ENCODE results near the gene IFNAR2. TPM values are rescaled to one million over a fixed set of nuclear protein-coding genes. Genes with fewer than 3 reads are reported as not detected.
A peak's percentile ranks its signal among the peaks of the same experiment; 100 is the strongest.

Gene IFNAR2
- total RNA-seq, 2 donors from 2014 or later, result 30.5 to 30.7 TPM

DNA sequence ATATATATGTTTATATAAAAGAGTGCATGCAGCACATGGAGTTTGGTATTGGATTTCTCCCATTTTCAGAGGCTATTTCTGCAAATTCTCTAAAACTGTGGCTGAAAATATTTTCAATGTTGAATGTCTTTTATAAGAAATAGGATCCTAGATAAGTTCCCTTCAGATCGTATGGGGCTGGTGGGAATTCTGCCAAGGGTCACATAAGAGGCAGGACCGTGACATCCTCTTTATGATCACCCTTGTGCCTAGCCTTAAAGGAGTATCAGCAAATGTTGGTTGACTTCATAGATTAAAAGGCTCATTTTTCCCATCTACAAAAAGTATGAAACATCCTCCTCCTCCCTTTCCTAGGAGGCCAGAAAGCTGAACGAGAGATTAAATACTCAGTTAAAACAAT lies 1.3 kb upstream of the IFNAR2 start:
- H3K9me3 Mint-ChIP-seq, result no peaks in the 10 kb centered on the region
- peaks cover 4 to 11% of the 10 kb centered on the region in 2 donors for H3K36me3 Mint-ChIP-seq (ENCODE audit: insufficient read depth in 2 of 2)
- DNase-seq (no peak), ATAC-seq (replicated peaks in 1 of 2) (no peak)
- no peak overlapping the region for H3K27ac Mint-ChIP-seq
- peaks cover 54% of the 10 kb centered on the region for H3K4me1 Mint-ChIP-seq (ENCODE audit: low read depth)
- H3K27me3 Mint-ChIP-seq (ENCODE audit: low read depth), result no peaks in the 10 kb centered on the region
- H3K4me3 Mint-ChIP-seq, result no peak overlapping the region

DNA sequence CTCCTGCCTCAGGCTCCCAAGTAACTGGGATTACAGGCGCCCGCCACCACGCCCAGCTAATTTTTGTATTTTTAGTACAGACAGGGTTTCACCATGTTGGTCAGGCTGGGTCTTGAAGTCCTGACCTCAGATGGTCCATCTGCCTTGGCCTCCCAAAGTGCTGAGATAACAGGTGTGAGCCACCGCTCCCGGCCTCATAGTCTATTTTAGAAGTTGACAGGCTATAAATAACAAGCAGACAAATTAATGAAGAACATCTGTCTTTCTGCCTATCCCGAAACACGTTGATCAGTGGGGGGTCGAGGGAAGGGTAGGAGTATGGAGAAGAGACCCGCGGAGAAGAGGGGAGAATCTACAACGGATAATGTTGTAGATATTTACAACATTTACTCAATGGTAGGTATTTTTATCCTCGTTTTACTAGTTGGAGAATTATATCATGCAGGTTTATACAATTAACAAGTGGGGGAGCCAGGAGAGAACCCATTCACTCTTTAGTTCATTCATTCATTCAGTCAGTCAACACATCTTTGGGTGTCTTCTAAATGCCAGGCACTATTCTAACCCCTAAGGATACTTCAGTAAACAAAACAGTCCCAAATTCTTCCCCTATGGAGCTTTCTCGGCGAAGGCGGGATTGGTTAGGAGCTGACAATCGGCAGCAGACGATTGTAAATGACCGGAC lies 497 bp upstream of the IFNAR2 start:
- H3K36me3 Mint-ChIP-seq (ENCODE audit: insufficient read depth in 2 of 2), result peaks cover 4 to 11% of the 10 kb centered on the region in 2 donors

DNA sequence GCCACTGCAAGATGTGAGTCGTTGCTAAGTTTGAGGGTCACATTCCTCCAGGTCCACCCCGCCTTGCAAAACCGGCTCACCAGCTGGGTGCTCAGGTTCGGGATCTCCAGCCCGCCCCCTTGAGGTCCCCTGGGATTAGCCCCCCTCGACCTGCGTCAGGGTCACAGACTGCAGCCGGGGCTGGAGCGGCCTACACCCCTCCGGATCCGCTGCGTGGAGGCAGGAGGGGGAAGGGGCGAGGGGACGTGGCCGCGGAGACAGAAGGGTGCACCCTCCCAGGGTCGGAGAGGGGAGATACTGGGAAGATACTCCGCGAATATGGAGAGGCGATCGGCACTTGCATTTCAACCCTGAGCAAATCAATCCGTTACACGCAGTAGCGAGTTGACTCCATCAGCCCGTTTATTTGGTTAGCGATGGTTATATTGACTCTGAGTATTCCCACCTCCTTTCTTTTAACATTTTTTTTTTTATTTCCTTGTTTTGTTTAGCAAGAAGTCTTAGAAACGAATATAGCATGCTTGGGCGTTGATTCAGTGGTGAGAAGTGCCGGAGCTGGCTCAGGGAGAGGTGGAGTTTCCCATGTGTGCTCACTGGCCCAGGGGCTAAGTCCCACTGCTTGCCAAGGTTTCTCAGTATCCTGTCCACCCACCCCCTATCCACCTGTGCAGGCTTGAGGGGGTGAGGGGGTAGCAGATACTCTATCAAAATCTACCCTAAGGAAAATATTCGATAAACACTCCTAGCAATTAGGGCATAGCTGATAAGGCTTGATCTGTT lies 997 bp downstream of the IFNAR2 start:
- Mint-ChIP-seq H3K36me3 (ENCODE audit: insufficient read depth in 2 of 2) (peaks cover 4 to 11% of the 10 kb centered on the region in 2 donors), H3K27me3 (ENCODE audit: low read depth) (no peaks in the 10 kb centered on the region), H3K27ac (peak overlapping the region; percentile 88)

More for the DNA sequence above, 497 bp upstream of the IFNAR2 start:
- H3K27ac Mint-ChIP-seq, result peak overlapping the region; percentile 56
- no peak for ATAC-seq (replicated peaks in 1 of 2)
- peak overlapping the region; percentile 78 to 88 for H3K4me3 Mint-ChIP-seq
- H3K4me1 Mint-ChIP-seq (ENCODE audit: low read depth), result peaks cover 60% of the 10 kb centered on the region
- H3K27me3 Mint-ChIP-seq (ENCODE audit: low read depth), result no peaks in the 10 kb centered on the region
- DNase-seq, result no peak
- H3K9me3 Mint-ChIP-seq, result no peaks in the 10 kb centered on the region

DNA sequence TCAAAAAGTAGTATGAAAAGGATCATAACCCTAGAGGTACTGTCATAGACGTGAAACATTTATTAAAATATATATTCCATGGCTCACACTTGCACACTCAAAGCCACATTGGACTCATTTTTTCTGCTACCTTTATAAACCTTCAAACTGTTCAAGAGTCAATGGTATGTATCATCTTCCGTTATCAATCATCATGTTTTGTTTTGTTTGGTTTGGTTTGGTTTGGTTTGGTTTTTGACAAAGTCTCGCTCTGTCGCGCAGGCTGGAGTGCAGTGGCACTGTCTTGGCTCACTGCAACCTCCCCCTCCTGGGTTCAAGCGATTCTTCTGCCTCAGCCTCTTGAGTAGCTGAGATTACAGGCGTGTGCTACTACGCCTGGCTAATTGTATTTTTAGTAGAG lies 1.8 kb downstream of the IFNAR2 start:
- DNase-seq (peak; percentile 68 to 76), ATAC-seq (replicated peaks in 1 of 2) (peak; percentile 77 to 86)
- no peaks in the 10 kb centered on the region for H3K27me3 Mint-ChIP-seq (ENCODE audit: low read depth)
- peaks cover 70% of the 10 kb centered on the region for H3K4me1 Mint-ChIP-seq (ENCODE audit: low read depth)
- H3K27ac Mint-ChIP-seq, result peak overlapping the region; percentile 88
- peak overlapping the region; percentile 83 to 97 for H3K4me3 Mint-ChIP-seq
- peaks cover 4 to 11% of the 10 kb centered on the region in 2 donors for H3K36me3 Mint-ChIP-seq (ENCODE audit: insufficient read depth in 2 of 2)
- no peaks in the 10 kb centered on the region for H3K9me3 Mint-ChIP-seq

More for the DNA sequence above, 997 bp downstream of the IFNAR2 start:
- ATAC-seq (replicated peaks in 1 of 2) (peak in 1 of 2 donors; percentile 22), DNase-seq (no peak)
- Mint-ChIP-seq H3K4me3 (peak overlapping the region; percentile 83 to 97), H3K9me3 (no peaks in the 10 kb centered on the region), H3K4me1 (ENCODE audit: low read depth) (peaks cover 66% of the 10 kb centered on the region)

- ATAC-seq (replicated peaks in 1 of 2) (no peak), DNase-seq (no peak)
- peak overlapping the region; percentile 83 to 97 for H3K4me3 Mint-ChIP-seq
- peaks cover 72% of the 10 kb centered on the region for H3K4me1 Mint-ChIP-seq (ENCODE audit: low read depth)
- peaks cover 4 to 11% of the 10 kb centered on the region in 2 donors for H3K36me3 Mint-ChIP-seq (ENCODE audit: insufficient read depth in 2 of 2)
- no peaks in the 10 kb centered on the region for H3K27me3 Mint-ChIP-seq (ENCODE audit: low read depth)
- no peaks in the 10 kb centered on the region for H3K9me3 Mint-ChIP-seq
- H3K27ac Mint-ChIP-seq, result peak overlapping the region; percentile 88
These were observed 2.7 kb downstream of the IFNAR2 start for GRCh38 chr21:33232291-33233034.

DNA sequence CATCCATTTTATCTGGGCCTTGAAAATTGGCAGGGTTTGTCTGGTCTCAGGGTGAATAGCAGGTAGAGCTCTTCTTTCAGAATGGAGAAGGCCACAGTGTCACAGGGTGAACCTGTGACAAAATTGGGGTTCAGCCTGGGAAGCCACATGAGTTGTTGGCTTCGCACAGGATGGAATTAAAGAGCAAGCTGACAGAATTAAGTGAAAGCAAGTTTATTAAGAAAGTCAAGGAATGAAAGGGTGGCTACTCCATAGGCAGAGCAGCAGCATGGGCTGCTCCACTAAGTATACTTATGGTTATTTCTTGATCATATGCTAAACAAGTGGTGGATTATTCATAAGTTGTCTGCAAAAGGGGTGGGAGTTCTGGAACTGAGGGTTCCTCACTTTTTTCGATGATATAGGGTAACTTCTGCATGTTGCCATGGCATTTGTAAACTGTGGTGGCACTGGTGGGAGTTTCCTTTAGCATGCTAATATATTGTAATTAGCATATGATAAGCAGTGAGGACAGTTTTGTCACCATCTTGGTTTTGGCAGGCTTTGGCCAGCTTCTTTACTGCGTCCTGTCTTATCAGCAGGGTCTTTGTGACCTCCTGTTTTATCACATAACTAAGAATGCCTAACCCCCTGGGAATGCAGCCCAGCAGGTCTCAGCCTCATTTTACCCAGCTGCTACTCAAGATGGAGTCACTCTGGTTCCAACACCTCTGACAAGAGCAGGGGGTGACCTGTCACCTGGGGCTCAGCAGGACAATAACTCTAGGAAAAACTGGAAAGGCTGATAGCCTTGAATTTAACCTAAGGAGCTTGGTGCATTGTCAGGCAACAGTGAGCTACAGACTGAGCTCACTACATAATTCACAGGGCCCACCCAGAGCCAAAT lies 5.1 kb downstream of the IFNAR2 start:
- peaks cover 4 to 11% of the 10 kb centered on the region in 2 donors for H3K36me3 Mint-ChIP-seq (ENCODE audit: insufficient read depth in 2 of 2)
- H3K27ac Mint-ChIP-seq, result peak overlapping the region; percentile 71
- ATAC-seq (replicated peaks in 1 of 2), result no peak
- H3K9me3 Mint-ChIP-seq, result no peaks in the 10 kb centered on the region
- no peaks in the 10 kb centered on the region for H3K27me3 Mint-ChIP-seq (ENCODE audit: low read depth)
- H3K4me3 Mint-ChIP-seq, result peak overlapping the region; percentile 5 to 62
- no peak for DNase-seq
- peaks cover 76% of the 10 kb centered on the region for H3K4me1 Mint-ChIP-seq (ENCODE audit: low read depth)

DNA sequence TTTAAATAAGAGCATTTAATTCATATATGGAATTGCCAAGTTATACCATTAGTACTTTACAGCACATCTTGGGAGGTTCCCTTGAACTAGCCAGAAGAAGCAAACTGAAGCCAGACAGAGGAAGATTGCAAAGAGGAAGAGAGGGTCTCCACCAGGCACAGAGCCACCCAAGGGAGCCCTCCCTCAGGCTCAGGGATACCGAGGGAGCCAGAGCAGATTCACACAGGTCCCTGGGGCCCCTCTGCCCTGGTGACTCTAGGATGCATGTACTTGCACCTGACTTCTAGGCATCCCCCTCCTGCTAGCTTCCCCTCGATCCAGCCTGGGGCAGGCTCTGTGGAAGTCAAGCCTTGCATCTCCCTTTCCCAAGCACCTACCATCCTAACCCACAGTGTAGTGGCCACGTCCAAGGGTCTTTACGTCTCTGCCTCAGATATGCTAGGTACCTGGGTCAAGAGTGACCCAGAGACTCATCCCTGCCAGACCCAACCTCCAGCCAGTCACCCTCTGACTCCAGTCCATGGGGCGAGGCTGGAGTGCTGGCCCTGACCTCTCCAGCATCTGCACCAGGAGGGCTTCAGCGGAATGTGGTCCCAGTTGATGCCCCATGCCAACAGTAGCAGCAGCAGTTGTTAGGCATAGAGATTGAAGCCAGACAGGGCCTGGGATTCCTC lies 6.4 kb downstream of the IFNAR2 start:
- Mint-ChIP-seq H3K4me3 (peak overlapping the region in 1 of 2 donors; percentile 13), H3K4me1 (ENCODE audit: low read depth) (peaks cover 84% of the 10 kb centered on the region), H3K36me3 (ENCODE audit: insufficient read depth in 2 of 2) (peaks cover 4 to 11% of the 10 kb centered on the region in 2 donors), H3K9me3 (no peaks in the 10 kb centered on the region), H3K27ac (peak overlapping the region; percentile 20), H3K27me3 (ENCODE audit: low read depth) (no peaks in the 10 kb centered on the region)
- no peak for DNase-seq
- no peak for ATAC-seq (replicated peaks in 1 of 2)

GRCh38 chr21:33236766-33237165 lies 7.0 kb downstream of the IFNAR2 start:
- peak overlapping the region; percentile 20 for H3K27ac Mint-ChIP-seq
- no peak for ATAC-seq (replicated peaks in 1 of 2)
- H3K27me3 Mint-ChIP-seq (ENCODE audit: low read depth), result no peaks in the 10 kb centered on the region
- H3K9me3 Mint-ChIP-seq, result no peaks in the 10 kb centered on the region
- peaks cover 84% of the 10 kb centered on the region for H3K4me1 Mint-ChIP-seq (ENCODE audit: low read depth)
- H3K4me3 Mint-ChIP-seq, result peak overlapping the region; percentile 19 to 28
- DNase-seq, result no peak
- peaks cover 4 to 11% of the 10 kb centered on the region in 2 donors for H3K36me3 Mint-ChIP-seq (ENCODE audit: insufficient read depth in 2 of 2)

DNA sequence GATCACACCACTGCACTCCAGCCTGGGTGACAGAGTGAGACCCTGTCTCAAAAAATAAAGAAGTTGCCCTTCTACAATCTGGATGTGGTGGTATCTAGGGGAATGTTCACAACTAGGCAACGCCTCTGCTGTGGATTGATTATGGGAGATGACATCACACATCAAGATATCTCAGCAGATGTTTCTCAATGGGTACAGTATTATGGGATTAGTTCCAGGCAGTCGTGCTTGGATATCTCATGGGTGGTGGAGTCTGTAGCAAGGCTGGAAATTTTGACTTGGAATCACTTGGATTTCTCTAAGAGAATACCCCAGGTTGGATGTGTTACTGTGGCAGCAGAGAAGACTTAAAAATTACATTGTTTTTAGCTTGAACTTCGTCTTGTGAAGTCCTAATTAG lies 7.7 kb downstream of the IFNAR2 start:
- Mint-ChIP-seq H3K27me3 (ENCODE audit: low read depth) (no peaks in the 10 kb centered on the region), H3K4me3 (peak overlapping the region; percentile 62 to 81), H3K9me3 (no peaks in the 10 kb centered on the region), H3K4me1 (ENCODE audit: low read depth) (peaks cover 83% of the 10 kb centered on the region), H3K36me3 (ENCODE audit: insufficient read depth in 2 of 2) (peaks cover 4 to 14% of the 10 kb centered on the region in 2 donors), H3K27ac (no peak overlapping the region)
- peak in 1 of 2 donors; percentile 11 for ATAC-seq (replicated peaks in 1 of 2)
- DNase-seq, result no peak

- H3K36me3 Mint-ChIP-seq (ENCODE audit: insufficient read depth in 2 of 2), result peaks cover 0 to 8% of the 10 kb centered on the region in 2 donors
- H3K4me3 Mint-ChIP-seq, result peak overlapping the region; percentile 62 to 81
- H3K9me3 Mint-ChIP-seq, result no peaks in the 10 kb centered on the region
- DNase-seq (peak in 1 of 2 donors; percentile 57), ATAC-seq (replicated peaks in 1 of 2) (peak; percentile 72 to 78)
- peaks cover 80% of the 10 kb centered on the region for H3K4me1 Mint-ChIP-seq (ENCODE audit: low read depth)
- H3K27me3 Mint-ChIP-seq (ENCODE audit: low read depth), result no peaks in the 10 kb centered on the region
- peak overlapping the region; percentile 78 for H3K27ac Mint-ChIP-seq
These were observed 8.4 kb downstream of the IFNAR2 start for GRCh38 chr21:33238146-33238545.

GRCh38 chr21:33238565-33239255 lies 9.0 kb downstream of the IFNAR2 start:
- Mint-ChIP-seq H3K36me3 (ENCODE audit: insufficient read depth in 2 of 2) (peaks cover 2 to 8% of the 10 kb centered on the region in 2 donors), H3K27me3 (ENCODE audit: low read depth) (no peaks in the 10 kb centered on the region), H3K9me3 (no peaks in the 10 kb centered on the region), H3K27ac (peak overlapping the region; percentile 78), H3K4me3 (peak overlapping the region; percentile 62 to 81), H3K4me1 (ENCODE audit: low read depth) (peaks cover 80% of the 10 kb centered on the region)
- DNase-seq (no peak), ATAC-seq (replicated peaks in 1 of 2) (peak; percentile 63 to 74)
